HG02973 (cell line): ENCODE measurements around the gene ATM.
A peak's percentile ranks its signal among the peaks of the same experiment; 100 is the strongest.
"Not testable (repeated sequence)": the region's sequence is repeated elsewhere in the genome, so short reads cannot be mapped to it uniquely, and the experiment has no call there.

ENCODE experiments used
- ATAC-seq: cut with Tn5 transposase; IDR thresholded peaks from one replicate; pipeline ENCODE4 v1.9.1; 2021; ENCODE audit warnings: moderate library complexity; ENCODE audit not compliant: unreplicated experiment

Gene ATM

DNA sequence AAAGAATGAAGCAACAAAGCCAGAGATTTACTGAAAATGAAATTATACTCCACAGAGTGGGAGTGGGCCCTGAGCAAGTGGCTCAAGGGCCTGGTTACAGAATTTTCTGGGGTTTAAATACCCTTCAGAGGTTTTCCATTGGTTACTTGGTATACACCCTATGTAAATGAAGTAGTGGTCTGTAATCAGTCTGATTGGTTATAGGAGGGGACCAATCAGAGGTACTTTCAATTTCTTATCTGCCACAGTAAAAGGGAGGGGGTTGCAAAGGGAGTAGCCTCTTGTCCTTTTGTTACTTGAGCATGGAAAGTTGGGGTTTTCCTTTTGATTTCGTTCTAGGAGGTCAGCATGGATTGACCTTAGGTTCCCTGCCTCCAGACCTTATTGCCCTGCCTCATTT lies 63.5 kb downstream of the ATM start:
- ATAC-seq: no peak

DNA sequence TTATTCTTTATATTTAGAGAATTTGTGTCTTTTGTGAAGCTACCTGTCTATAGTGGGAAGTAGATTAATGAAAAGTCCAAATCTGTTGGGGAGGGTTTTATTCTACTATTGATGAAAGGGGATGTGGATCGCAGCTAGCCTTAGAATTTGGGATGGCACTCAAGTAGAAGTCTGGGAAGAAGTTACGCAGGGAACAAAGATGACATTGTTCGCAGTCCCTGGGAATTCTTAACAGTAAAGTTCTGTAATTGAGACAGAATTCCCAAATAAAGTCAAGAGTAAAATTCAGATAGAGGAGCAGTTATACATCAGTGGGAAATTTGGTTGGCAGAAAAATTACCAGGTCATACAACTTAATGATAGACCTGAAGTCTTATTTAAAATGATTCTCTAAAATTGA lies 64.1 kb downstream of the ATM start:
- ATAC-seq: no peak

DNA sequence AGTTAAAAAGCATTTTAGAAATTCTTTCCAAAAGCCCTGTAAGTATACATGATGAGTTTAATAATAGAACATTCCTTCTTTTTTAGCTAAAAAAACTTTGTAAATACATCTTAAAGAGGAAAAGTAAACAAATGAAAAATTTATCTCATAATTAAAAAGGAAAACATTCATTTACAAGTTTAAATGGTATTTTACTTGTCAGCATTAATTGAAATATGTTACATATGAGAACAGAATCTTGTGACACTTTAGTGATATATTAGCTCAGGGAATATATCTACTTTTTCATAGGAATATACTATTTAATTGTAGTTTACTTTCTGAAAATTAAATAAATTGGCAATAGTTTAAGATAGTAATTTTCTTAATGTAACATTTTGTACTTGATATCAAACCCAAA lies 66.2 kb downstream of the ATM start:
- ATAC-seq: not testable (repeated sequence)

DNA sequence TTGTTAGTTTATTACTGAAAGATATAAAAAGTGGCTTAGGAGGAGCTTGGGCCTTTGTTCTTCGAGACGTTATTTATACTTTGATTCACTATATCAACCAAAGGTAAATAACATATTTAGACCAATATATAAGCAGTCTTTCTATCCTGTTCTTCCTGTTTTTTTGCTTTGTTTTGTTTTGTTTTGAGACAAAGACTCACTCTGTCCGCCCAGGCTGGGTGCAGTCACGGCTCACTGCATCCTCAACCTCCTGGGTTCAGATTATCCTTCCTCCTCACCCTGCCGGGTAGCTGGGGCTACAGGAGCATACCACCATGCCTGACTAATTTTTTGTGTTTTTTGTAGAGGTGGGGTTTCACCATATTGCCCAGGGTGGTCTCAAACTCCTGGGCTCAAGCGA lies 66.8 kb downstream of the ATM start:
- ATAC-seq: no peak

DNA sequence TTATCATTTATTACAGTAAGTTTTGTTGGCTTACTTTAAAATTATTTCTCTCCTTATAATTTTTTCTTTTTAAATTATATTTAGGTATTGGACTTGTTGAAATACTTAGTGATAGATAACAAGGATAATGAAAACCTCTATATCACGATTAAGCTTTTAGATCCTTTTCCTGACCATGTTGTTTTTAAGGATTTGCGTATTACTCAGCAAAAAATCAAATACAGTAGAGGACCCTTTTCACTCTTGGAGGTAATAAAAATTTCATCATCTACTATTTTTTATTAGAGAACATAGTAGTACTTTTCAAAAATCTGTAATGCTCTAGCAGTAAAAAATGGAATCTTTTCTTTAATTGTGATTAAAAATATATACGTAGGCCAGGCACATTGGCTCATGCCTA lies 70.4 kb downstream of the ATM start:
- no peak for ATAC-seq

DNA sequence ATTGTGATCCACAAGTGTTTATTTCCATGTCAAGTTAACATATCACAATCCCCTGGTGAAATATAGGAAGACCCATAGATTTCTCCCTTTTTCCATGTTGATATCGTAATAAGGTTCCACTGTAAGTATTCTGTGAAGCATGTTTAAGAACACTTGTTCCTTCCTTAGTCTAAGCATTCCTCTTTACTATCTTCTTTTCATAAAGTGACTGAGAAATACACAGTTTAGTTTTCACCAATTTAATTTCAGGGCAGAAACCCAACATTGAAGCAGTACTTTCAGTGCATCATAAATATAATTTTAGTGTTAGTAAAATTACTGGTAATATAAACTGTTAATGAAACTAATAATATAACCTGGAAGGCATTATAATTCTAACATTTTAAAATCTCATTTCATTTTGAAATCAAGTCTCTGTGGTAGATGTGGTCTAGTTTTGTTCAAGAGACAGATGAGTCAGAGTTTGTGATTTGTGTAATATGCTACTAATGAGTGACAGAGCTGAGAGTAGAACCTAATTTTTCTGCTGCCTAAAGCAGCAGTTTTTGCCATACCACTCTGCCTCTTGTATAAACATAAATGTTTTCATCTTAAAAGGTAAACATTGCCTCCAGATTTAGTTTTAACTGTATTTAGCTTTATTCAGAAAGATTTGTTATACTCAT lies 79.4 kb downstream of the ATM start:
- peak; percentile 97 for ATAC-seq

DNA sequence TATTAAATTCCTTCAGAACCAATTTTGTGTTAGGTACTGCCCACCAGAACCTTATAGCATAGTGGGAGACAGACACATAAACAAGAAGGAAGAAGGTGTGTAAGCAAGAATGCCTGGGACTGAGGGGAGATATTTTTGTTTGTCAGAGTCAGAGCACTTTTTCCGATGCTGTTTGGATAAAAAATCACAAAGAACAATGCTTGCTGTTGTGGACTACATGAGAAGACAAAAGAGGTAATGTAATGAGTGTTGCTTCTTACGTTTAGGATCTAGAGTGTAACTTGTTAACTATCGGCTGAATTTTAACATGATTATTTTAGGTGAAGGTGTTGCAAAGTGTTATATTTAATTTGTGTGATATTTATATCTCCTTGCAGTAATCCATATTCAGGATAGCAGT lies 84.9 kb downstream of the ATM start:
- no peak for ATAC-seq

DNA sequence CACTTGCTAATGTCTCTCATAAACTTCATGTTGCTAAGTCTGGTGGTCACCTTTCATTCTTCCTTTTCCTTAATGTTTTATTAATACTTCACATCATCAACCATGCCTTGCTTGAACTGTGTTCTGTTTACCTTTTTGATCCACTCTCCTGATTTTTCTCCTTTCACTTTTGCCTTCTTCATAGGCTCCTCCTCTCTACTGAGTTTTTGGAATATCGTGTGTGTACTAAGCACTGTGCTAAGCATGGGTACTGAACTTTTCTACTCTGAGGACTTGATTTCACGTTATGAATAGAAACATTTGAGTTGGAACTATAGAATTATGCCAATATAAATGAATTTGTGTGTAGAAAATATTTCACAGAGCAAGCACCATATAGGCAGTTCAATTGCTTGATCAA lies 90.6 kb downstream of the ATM start:
- ATAC-seq: no peak

DNA sequence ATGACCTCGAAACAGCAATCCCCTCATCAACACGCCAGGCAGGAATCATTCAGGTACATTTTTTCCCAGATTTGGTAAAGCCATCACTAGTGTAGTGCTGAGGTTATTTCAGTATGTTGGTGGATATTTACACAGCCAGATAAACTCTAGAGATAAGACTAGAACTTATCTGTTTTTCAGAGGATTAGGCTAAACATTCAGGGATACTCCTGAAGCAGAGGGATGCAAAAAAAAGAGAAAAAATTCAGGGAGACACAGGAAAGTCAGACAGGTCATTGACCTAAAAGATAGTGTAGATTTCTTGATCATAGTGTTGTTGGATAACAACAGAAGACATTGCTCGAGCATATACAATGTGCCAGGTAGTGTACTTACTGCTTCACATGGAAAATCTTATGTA lies 93.2 kb downstream of the ATM start:
- ATAC-seq: no peak

DNA sequence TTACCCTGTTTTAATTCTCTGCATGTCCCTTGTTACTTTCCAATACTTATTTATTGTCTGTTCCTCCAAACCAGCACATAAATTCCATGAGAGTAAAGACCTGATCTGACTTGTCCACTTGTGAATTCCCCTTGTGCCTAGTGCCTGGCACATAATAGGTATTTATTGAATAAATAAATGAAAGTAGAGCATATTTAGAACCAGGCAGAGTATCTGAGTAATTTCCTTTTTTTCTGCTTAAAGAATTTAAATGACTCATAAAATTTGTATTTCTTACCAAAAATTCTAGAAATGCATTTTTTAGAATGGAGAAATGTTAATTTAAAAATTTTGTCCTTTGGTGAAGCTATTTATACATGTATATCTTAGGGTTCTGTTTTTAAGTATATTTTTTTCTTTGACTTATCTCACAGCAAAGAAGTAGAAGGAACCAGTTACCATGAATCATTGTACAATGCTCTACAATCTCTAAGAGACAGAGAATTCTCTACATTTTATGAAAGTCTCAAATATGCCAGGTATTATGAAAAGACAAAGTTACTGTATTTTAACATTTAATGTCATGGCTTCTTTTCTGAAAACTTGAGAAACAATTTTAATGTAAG lies 96.8 kb downstream of the ATM start:
- ATAC-seq: no peak

DNA sequence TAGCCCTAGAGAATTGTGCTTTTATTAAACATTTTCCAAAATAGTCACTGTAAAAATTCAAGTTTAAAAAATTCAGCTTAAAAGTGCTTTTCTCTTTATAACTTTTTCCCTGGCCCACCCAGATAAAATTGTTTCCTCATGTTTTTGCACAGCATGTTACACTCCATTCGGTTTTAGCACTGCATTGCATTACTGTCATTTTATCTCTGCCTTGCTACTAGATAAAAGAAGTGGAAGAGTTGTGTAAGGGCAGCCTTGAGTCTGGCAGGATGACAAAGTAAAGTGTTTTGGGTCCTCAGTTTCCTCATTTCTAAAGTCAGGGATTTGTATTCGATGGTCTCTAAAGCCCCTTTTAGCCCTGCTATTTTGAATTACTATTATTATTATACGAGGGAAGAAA lies 99.8 kb downstream of the ATM start:
- ATAC-seq: no peak

DNA sequence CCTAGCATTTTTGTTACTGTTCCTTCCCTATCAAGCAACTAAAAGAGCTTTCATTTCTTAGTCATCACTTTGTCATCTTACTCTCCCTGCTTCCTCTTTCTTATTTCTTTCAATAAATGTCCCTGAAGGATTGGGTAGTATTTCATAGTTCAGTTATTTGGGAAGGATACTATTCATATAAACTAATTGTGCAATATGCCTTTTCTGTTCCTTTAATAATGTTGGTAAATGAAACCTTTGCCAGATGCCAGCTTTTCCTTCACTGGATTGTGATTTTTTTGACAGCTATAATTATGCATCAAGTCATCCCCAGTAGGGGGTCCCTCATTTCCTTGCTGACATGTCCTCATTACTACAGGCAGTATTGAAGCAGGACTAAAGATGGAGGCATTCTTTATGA lies 101.7 kb downstream of the ATM start:
- ATAC-seq: no peak

DNA sequence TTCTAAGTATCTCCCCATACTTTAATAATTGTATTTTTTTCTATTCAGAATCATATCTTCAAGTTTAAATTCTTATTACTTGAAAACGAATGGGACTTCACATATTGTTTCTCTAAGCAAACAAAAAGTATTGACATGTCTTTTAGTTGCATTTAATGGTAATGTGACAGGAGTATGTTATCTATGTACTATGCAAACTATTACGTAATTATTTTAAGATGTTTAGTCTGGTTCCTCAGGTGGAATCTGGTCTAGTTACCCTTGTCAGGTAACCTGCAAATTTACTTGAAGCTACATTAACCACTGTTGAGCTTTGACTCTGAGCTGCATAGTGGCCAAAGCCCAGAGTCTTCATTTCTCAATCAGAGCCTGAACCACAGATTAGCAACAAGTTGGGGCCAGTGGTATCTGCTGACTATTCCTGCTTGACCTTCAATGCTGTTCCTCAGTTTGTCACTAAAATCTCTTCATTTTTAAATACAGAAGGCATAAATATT lies 110.6 kb downstream of the ATM start:
- ATAC-seq: no peak

DNA sequence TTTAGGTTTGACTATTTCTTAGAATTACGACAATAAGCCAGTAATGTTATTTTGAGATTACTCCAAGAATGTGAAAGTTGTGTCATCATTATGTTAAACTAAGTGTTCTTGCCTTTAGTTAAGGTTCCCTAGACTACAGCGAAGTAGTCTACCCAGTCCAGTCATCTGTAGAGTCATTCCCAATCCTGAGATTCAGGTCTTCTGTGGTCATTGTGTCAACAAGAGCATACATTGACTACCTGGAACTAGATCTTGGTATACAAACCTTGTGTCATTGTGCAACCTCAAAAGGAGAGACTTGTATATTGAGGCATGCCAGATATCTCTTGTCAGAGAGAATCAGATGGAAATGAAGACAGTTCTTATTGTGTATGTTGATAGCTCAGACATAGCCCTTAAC lies 115.9 kb downstream of the ATM start:
- no peak for ATAC-seq

DNA sequence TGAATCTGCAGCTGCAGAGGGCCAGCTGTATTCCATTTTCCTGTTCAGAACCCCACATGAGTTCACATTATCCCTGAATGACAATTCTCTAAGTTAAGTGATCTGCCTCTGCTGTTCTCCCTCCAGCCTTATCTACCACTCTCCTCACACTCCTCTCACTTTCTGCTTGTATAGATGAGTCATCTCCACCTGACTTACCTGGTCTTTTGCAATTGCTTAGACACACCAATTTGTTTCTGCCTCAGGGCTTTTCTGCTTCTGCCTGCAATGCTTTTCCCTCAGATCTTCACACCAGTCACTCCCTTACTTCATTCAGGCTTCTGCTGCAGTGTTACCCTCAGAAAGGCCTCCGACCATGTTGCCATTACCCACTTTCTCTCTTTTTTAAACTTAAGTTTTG lies 118.1 kb downstream of the ATM start:
- ATAC-seq: no peak

DNA sequence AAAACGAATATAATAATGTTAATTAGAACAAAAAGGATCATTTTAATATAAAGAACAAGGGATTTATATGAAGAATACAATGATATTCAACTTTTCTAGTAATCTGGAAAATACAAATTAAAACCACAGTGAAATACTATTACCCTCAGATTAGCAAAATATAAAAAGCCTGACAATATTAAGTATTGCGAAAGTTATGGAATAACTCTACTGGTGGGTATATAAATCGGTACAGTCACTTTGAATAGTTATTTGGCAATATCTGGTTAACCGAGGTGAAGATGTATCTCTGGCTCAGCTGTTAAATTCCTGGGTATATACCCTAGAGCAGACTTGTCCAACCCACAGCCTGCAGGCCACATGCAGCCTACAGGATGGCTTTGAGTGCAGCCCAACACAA lies 118.8 kb downstream of the ATM start:
- ATAC-seq: no peak

DNA sequence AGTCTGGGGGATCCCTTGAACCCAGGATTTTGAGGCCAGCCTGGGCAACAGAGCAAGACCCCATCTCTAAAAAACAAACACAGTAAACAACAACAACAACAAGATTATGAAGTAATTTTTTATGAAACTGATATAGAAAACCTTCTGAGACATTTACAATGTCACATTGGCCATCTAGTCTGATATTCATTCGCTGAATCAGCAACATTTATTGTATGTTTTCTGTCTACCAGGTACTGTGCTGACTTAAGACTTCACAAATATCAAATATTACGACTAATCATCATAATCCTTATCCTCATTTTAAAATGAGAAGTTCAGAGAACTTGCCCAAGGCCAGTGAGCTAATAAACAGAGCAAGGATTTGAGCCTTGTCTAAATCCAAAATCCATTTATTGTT lies 120.8 kb downstream of the ATM start:
- ATAC-seq: no peak

DNA sequence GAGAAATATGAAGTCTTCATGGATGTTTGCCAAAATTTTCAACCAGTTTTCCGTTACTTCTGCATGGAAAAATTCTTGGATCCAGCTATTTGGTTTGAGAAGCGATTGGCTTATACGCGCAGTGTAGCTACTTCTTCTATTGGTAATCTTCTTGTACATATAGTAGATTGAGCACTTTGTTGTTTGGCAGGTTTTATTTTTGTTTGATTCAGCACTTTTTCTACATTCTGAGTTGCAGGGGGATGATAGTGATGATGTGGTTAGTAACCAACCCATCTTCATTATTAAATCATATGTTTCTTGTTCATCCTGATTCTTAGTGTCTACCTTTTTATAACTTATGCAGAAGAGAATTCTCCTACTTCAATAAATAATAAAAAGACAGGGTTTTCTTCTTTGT lies 122.9 kb downstream of the ATM start:
- no peak for ATAC-seq

DNA sequence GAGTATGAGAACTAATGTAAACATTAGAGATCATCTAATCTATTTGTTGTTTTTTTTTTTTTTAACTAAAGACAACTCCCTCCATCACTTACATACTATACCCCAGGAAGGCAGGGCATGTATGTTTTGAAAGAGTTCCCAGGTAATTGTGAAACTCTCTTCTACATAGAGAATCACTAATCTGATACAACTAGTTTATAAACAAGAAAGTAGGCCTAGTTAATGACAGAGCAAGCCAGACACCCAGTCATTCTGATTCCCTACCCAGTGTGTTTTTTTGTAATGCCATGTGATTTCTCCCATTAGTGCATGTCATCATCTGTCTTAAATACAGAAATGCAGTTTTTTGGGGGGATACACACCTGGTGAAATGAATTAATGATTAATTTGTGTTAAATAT lies 123.6 kb downstream of the ATM start:
- no peak for ATAC-seq

DNA sequence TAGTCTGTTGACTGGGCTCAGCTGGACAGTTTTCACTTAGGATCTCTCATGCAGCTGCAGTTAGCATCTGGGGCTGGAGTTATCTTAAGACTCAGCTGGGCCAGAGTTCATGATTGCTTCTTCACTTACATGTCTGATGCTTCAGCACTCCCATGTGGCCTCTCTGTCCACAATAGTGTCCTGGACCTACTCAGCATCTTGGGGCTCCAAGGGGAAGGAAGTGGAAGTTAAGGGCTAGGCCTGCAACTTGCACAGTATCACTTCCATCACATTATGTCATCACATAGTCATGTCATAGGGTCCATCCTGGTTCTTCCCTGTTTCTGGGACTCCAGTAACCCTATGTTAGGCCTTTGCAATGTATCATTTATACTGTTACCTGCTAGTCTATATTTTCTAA lies 128.6 kb downstream of the ATM start:
- no peak for ATAC-seq

DNA sequence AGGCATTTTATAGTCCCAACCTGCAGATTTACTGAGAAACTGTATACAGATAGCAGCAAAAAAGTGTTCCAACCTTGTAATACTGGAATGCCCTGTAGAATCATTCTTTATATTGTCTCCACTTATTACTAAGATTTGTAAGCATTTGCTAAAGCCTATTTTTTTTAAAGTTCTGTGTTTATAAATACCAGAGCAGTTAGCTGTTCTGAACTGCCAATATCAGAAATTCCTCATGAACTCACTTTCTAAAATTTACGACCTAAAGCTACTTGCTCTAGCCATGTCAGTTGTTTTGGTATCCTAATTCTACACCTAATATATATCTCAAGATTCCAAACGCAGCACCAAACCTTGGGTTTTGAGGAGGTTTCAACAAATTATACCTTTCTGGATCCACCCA lies 141.3 kb downstream of the ATM start:
- no peak for ATAC-seq

DNA sequence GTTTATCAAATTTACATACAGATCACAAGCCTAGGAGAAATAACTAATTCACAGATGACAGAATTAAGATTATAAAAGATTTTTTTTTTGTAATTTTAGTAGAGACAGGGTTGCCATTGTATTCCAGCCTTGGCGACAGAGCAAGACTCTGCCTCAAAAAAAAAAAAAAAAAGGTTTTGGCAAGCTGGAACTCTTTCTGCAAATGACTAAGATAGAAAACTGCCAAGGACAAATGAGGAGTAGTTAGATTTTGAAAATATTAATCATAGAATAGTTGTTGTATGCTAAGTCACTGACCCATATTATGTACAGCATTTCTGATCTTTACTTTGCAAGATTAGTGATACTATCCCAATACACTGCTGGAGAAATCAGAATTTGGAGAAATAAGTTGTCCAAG lies 145.3 kb downstream of the ATM start:
- ATAC-seq: no peak

DNA sequence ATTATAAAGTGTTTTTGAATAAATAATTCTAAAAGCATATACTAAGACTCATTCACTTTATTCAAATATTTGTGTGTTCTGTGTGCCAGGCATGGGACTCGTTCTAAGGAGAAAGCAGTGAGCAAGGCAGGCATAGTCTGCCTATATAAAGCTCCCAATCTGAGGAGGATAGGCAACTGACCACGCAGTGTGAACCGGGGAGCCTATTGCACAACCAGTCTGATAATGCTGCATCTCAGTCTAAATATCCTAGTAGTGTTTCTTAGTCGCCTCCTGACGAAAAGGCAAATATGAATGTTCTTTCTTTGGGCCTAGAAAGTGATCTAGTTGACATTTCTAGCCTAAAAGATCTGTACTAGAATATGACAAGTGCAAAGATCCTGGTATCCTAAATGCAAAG lies 146.2 kb downstream of the ATM start:
- no peak for ATAC-seq
